Activated naive CD4-positive, alpha-beta T cell treated with anti-CD3 and anti-CD28 coated beads, Interleukin-2, amount 10 ng/mL, durations not matched to agents 5 hours and 36 hours (primary cell): ENCODE results near the gene METTL21C. TPM values are rescaled to one million over a fixed set of nuclear protein-coding genes. Genes with fewer than 3 reads are reported as not detected.

Experiments used
- total RNA-seq, 2 experiments: library from RNA; stranded (reverse); gene quantifications; one replicate each; pipeline ENCODE4 v1.2.3, GENCODE V29; 2021

METTL21C gene
- not detected for total RNA-seq

GRCh38 chr13:102694937-102695336, at the start of gene METTL21C:
Gene METTL21C, minus strand, starts transcription at chr13:102695044. Its CDS starts 546 bp downstream, at chr13:102694498.

Other genes starting within 250 kb of the METTL21C start
- gene TPP2, start 98.1 kb downstream of the METTL21C start, total RNA-seq: 100 to 1,000 TPM; 101 to 105 TPM
- gene TEX30, start 78.7 kb upstream of the METTL21C start, total RNA-seq: 10 to 100 TPM; 21.9 to 25.9 TPM
- gene POGLUT2, start 103.9 kb upstream of the METTL21C start, total RNA-seq: 1 to 10 TPM; 5.9 to 6.7 TPM
- 10 to 100 TPM; 22.5 to 23.0 TPM for gene BIVM, start 104.1 kb upstream of the METTL21C start, total RNA-seq
- gene ERCC5, start 151.0 kb upstream of the METTL21C start, total RNA-seq: 10 to 100 TPM; 71.5 to 80.4 TPM